Panc1 (cell line): ENCODE measurements around the gene SLC17A2.

Experiments used
- POLR2AphosphoS5 ChIP-seq: IDR thresholded peaks from 2 replicates; pipeline ENCODE4 v1.6.1; 2012; ENCODE audit warnings: mild to moderate bottlenecking, low read depth, low read length, moderate library complexity
- SIN3A ChIP-seq: IDR thresholded peaks from 2 replicates; pipeline ENCODE4 v1.6.1; 2012; ENCODE audit warnings: low read depth, mild to moderate bottlenecking, low read length, moderate library complexity, borderline replicate concordance; ENCODE audit not compliant: insufficient read depth
- TF ChIP-seq, protein P1 (sequence below): fragments of 450-650 bp; IDR thresholded peaks from 2 replicates; pipeline ENCODE4 v1.5.1; 2017; ENCODE audit warnings: mild to moderate bottlenecking

DNA sequence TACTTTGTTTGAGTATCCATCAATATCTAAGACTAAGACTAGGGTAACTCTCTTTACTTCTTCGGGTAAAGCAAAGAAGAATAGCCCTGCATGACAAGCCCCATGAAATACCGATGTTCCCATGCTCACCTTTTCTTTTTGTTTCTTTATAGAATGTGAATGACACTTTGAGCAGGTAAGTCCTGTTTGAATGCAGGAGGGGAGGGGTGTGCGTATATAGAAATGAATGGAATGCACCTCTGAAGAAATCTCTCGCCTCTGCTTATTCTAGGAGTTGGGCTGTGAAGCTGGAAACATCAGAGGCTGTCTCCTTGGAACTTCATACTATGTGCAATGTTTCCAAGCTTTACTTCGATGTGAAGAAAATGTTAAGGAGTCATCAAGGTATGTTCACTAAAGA lies 42.4 kb upstream of the SLC17A2 start:
- TF ChIP-seq, protein P1, sequence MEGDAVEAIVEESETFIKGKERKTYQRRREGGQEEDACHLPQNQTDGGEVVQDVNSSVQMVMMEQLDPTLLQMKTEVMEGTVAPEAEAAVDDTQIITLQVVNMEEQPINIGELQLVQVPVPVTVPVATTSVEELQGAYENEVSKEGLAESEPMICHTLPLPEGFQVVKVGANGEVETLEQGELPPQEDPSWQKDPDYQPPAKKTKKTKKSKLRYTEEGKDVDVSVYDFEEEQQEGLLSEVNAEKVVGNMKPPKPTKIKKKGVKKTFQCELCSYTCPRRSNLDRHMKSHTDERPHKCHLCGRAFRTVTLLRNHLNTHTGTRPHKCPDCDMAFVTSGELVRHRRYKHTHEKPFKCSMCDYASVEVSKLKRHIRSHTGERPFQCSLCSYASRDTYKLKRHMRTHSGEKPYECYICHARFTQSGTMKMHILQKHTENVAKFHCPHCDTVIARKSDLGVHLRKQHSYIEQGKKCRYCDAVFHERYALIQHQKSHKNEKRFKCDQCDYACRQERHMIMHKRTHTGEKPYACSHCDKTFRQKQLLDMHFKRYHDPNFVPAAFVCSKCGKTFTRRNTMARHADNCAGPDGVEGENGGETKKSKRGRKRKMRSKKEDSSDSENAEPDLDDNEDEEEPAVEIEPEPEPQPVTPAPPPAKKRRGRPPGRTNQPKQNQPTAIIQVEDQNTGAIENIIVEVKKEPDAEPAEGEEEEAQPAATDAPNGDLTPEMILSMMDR: no peak
- no peak for TF ChIP-seq POLR2AphosphoS5
- TF ChIP-seq SIN3A: no peak
